ENCODE measurements around the gene TIGD2.

TIGD2 gene

DNA sequence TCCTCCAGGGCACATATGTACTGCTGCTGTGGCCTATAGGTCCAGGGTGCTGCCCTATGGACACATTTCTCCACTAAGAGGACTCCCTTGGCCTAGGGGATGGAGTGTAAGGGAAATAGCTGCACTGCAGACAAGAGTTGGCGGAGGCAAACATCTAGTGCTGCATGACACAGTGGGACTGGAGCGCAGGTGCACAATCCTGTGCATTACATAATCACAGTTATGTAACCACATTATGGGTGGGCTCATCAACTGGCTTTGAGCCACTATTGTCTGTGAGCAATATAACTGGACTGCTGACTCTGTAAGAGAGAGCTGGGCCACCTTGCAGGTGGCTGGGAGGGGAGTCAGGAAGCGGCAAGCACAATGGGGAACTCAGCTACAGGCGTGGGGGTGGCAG lies 3.2 kb upstream of the TIGD2 start:
- TF ChIP-seq, protein P1, sequence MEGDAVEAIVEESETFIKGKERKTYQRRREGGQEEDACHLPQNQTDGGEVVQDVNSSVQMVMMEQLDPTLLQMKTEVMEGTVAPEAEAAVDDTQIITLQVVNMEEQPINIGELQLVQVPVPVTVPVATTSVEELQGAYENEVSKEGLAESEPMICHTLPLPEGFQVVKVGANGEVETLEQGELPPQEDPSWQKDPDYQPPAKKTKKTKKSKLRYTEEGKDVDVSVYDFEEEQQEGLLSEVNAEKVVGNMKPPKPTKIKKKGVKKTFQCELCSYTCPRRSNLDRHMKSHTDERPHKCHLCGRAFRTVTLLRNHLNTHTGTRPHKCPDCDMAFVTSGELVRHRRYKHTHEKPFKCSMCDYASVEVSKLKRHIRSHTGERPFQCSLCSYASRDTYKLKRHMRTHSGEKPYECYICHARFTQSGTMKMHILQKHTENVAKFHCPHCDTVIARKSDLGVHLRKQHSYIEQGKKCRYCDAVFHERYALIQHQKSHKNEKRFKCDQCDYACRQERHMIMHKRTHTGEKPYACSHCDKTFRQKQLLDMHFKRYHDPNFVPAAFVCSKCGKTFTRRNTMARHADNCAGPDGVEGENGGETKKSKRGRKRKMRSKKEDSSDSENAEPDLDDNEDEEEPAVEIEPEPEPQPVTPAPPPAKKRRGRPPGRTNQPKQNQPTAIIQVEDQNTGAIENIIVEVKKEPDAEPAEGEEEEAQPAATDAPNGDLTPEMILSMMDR (IDR thresholded peaks at IDR 0.05; ENCODE audit: low read length, missing control alignments) = no peak

DNA sequence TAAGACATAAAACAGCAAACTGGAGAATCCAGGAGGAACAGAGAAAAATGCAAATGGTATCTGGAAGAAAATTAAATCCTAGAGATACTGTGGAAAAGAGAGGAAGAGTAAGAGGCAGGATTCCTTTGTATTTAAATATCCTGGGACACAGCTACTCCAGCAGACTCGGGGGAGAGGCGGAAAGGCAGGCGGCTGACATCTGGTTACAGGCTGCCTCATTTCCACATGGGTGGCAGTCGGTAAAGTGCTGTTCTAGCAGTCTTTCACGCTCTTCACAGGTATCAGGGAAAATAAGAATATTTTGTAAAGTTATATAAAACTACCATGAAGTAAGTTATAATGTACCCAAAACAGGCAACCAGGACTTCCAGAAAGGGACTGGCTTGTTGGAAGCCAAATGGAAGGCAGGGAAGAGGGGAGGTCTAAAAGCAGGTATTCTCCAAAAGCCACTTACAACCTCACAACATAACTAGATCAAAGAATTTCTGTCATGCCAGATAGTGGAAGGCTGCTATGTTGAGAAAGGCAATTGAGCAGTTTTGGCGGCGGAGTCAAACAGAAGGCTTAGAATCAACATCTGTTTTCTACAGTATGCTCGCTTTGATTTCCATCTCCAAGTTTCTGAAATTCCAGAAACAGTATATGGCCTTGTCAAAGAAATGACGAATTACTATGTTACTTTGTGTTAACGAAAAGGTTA lies 1.3 kb upstream of the TIGD2 start:
- peak overlapping the region; percentile 82 for H3K4me3 ChIP-seq (replicated peaks; ENCODE audit: low read depth, low read length)
- DNase-seq (ENCODE audit: low read depth) = no peak
- TF ChIP-seq, protein P1 (IDR thresholded peaks at IDR 0.05; ENCODE audit: low read length, missing control alignments) = no peak

More for the DNA sequence above, 3.2 kb upstream of the TIGD2 start:
- no peak for DNase-seq (ENCODE audit: low read depth)
- H3K4me3 ChIP-seq (replicated peaks; ENCODE audit: low read depth, low read length) = no peak overlapping the region

DNA sequence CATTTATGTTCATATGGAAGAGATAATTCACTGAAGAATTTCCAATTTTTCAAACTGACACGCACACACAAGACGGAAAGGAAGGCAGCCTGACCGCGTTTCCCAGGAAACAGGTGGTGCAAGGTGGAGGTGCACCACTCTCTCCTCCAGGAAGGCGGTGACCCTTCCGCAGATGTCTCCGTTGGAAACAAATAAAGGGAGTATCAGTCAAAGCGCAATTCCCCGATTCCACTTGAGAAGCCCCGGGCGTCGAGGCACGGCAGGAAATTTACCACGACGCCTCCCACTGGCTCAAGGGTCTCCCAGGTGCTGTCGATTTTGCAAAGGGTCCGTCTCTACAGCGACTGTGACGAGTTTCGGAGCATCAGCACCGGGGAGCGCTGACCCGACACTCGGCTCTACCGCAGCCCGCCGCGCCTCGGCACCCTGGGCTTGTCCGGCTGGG lies 770 bp upstream of the TIGD2 start:
- H3K4me3 ChIP-seq (replicated peaks; ENCODE audit: low read depth, low read length) = peak overlapping the region; percentile 82
- DNase-seq (ENCODE audit: low read depth) = no peak
- TF ChIP-seq, protein P1 (IDR thresholded peaks at IDR 0.05; ENCODE audit: low read length, missing control alignments) = no peak

DNA sequence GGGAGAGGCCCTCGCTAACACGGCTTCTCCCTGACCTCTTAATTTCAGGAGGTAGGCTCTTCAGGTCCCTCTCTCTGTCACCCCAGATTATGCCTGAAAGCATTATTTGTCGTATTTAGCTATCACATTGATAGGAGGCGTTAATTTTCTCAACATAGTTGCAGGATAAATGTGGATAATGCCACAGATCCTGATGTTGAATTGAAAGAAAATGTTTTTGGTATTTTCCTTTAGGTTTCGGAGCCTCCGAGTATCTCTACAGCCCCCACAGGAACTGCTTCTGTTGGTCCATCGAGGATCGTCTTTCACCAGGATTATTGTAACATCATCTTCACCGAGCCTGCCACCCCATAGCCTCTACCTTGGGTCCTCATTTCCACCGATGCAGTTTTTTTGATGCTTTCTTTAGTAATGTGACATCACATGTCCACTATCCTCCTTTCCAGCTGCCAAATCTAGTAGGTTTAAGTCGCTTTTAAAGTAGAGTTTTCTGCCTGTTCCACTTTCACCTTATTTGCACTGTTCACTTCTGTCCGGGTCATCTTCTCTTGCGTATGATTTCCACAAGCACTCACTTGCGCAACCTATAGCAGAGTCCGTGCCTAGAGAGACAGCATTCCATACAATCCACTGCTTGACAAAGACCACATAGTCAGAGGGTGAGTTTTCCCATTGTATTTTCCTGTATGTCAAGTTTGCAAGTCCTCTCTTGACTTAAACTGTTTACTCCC lies 665 bp downstream of the TIGD2 start:
- peak overlapping the region; percentile 82 for H3K4me3 ChIP-seq (replicated peaks; ENCODE audit: low read depth, low read length)
- peak; percentile 97 for DNase-seq (ENCODE audit: low read depth)
- TF ChIP-seq, protein P1 (IDR thresholded peaks at IDR 0.05; ENCODE audit: low read length, missing control alignments) = no peak

DNA sequence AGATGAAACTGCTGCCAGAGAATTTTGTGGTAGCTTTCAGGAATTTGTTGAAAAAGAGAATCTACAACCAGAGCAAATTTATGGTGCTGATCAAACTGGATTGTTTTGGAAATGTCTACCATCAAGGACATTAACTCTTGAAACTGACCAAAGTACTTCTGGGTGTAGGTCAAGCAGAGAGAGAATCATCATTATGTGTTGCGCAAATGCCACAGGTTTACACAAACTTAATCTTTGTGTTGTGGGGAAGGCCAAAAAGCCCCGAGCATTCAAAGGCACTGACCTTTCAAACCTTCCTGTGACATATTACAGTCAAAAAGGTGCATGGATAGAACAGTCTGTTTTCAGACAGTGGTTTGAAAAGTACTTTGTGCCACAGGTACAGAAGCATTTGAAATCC lies 2.1 kb downstream of the TIGD2 start:
- DNase-seq (ENCODE audit: low read depth) = no peak
- TF ChIP-seq, protein P1 (IDR thresholded peaks at IDR 0.05; ENCODE audit: low read length, missing control alignments) = no peak
- no peak overlapping the region for H3K4me3 ChIP-seq (replicated peaks; ENCODE audit: low read depth, low read length)

DNA sequence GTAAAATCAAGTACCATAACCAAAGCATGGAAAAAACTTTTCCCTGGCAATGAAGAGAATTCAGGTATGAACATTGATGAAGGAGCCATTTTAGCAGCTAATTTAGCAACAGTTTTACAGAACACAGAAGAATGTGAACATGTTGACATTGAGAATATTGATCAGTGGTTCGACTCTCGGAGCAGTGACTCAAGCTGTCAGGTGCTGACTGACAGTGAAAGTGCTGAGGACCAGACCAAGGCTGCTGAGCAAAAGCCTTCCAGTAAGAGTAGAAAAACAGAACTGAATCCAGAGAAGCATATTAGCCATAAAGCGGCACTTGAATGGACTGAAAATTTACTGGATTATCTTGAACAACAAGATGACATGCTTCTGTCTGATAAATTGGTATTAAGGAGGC lies 2.8 kb downstream of the TIGD2 start:
- TF ChIP-seq, protein P1 (IDR thresholded peaks at IDR 0.05; ENCODE audit: low read length, missing control alignments) = no peak
- no peak overlapping the region for H3K4me3 ChIP-seq (replicated peaks; ENCODE audit: low read depth, low read length)
- DNase-seq (ENCODE audit: low read depth) = no peak
